Spleen (tissue), 7 donors: ENCODE results near the gene CTDSPL.

Experiments used
- CTCF ChIP-seq, 11 experiments: fragments of 200-600 bp in 7 of 11; fragments of 450-650 bp in 4 of 11; sonication (generic) in 4 of 11; IDR thresholded peaks in 8 of 11; conservative IDR thresholded peaks in 3 of 11; 1 replicate in 7 of 11; 2 replicates in 4 of 11; pipeline versions ENCODE4 v1.4.0 to v1.8.0; 2016 to 2021; ENCODE audit warnings: antibody characterized with exemption in 11 of 11, inconsistent platforms in 4 of 11, mild to moderate bottlenecking in 1 of 11
- POLR2A ChIP-seq, 3 donors: fragments of 450-650 bp; IDR thresholded peaks; one replicate each; pipeline ENCODE4 v1.5.1; 2017; ENCODE audit warnings: antibody characterized with exemption in 3 of 3, mild to moderate bottlenecking in 1 of 3
- donor health status: DM: no; HTN: no; CAD: no; lungs with moderate emphysema.
- donor health status: DM: no; HTN: no; CAD: no.
- donor health status: DM: no; HTN: no; CAD: no.

DNA sequence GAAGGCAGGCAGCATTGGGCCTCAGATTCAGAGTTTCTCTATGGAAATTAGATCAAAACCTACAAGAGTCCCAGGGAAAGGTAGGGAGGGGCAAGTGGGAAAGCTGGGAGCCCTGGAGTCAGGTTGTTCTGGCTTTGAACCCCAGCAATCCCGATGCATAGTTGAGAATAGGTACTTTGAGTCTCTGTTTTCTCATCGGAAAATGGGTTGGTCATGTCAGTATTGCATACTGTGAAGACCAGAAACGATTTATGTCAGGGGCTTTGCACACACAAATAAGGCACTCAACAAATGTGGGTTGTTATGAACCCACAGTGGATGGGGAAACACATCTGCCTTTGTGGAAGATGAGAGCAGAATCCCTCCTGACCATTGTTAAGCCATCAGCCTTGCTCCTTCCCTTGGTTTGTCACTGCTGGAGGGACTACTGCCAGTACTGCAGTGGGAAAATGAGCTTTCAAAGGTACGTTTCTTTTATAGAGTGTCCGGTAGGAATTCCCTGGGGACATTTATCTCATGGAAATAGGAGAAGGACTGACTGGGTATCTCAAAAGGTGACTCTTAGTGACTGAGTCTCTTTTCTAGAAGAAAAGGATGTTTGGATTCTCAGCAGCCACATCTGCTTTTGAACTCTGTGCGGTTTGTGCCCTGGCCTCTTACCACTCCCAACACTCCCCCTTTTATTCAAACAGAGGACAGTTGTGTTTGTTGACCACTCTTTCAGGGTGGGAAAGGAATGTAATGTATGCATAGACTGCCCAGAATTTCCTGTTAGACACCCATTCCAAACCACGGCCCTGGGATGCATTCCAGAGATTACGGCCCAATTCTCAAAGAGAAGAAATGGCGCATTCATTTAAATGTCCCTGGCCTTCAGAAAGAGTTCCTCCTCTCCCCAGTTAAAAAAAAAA, 74.3 kb downstream of the CTDSPL start:
- no peak for TF ChIP-seq CTCF (IDR thresholded peaks at IDR 0.05 in 8 of 11, conservative IDR thresholded peaks at IDR 0.05 in 3 of 11)
- no peak for TF ChIP-seq POLR2A (IDR thresholded peaks at IDR 0.05)
